Amniotic epithelial cell (primary cell): ENCODE results near the gene SEMA3A.

Source experiments
- DNase-seq: peaks from one replicate; pipeline ENCODE4 v3.0.0-alpha.2; 2010; ENCODE audit warnings: low read depth

The SEMA3A gene

GRCh38 chr7:84196084-84196503, 1.5 kb upstream of the SEMA3A start:
- peak; percentile 59 for DNase-seq

GRCh38 chr7:84195295-84196060, 889 bp upstream of the SEMA3A start:
- DNase-seq, result no peak

GRCh38 chr7:84193747-84194146, 842 bp downstream of the SEMA3A start:
- DNase-seq, result no peak

GRCh38 chr7:84191842-84192241, 2.7 kb downstream of the SEMA3A start:
- DNase-seq, result no peak

GRCh38 chr7:84191261-84191660, 3.3 kb downstream of the SEMA3A start:
- no peak for DNase-seq

- no peak for DNase-seq
Measured at GRCh38 chr7:84190016-84190705, 4.4 kb downstream of the SEMA3A start.

- no peak for DNase-seq
Measured at GRCh38 chr7:84188786-84189405, 5.7 kb downstream of the SEMA3A start.

- DNase-seq, result peak; percentile 69
Measured at GRCh38 chr7:84187813-84188510, 6.6 kb downstream of the SEMA3A start.

- DNase-seq, result no peak
Measured at GRCh38 chr7:84187087-84187805, 7.3 kb downstream of the SEMA3A start.

- no peak for DNase-seq
Measured at GRCh38 chr7:84183741-84184140, 10.8 kb downstream of the SEMA3A start.

GRCh38 chr7:84182301-84182700, 12.3 kb downstream of the SEMA3A start:
- no peak for DNase-seq

GRCh38 chr7:84181628-84182027, 13.0 kb downstream of the SEMA3A start:
- no peak for DNase-seq

GRCh38 chr7:84177758-84178412, 16.7 kb downstream of the SEMA3A start:
- no peak for DNase-seq

- DNase-seq, result peak; percentile 52
Measured at GRCh38 chr7:84176716-84177115, 17.9 kb downstream of the SEMA3A start.

- peak; percentile 47 for DNase-seq
Measured at GRCh38 chr7:84175461-84175860, 19.1 kb downstream of the SEMA3A start.

GRCh38 chr7:84170646-84171045, 23.9 kb downstream of the SEMA3A start:
- no peak for DNase-seq

- no peak for DNase-seq
Measured at GRCh38 chr7:84162584-84162983, 32.0 kb downstream of the SEMA3A start.

- no peak for DNase-seq
Measured at GRCh38 chr7:84162125-84162524, 32.5 kb downstream of the SEMA3A start.

- no peak for DNase-seq
Measured at GRCh38 chr7:84161398-84161797, 33.2 kb downstream of the SEMA3A start.

- DNase-seq, result no peak
Measured at GRCh38 chr7:84159435-84159834, 35.2 kb downstream of the SEMA3A start.

- DNase-seq, result no peak
Measured at GRCh38 chr7:84157171-84157570, 37.4 kb downstream of the SEMA3A start.
